Endothelial cell of umbilical vein (primary cell): ENCODE measurements around the gene BCO1. TPM values are rescaled to one million over a fixed set of nuclear protein-coding genes. Genes with fewer than 3 reads are reported as not detected.

Source experiments
- BruUV-seq: library from RNA; stranded (reverse); fragments of 400-500 nt; replicated peaks from 2 replicates; lab custom pipeline; 2021; lab: Mats Ljungman, UMichigan
- CTCF ChIA-PET: fragments of 300-600, 350-600 bp; sonication (Branson Sonifier 250); formaldehyde crosslinking; loops from one replicate; lab custom pipeline; 2021; ENCODE audit warnings: antibody characterized with exemption, inconsistent platforms; lab: Charles Lee
- POLR2A ChIA-PET: fragments of 300-600, 350-600 bp; sonication (Branson Sonifier 250); formaldehyde crosslinking; loops from one replicate; lab custom pipeline; 2021; ENCODE audit warnings: antibody characterized with exemption, inconsistent platforms; lab: Charles Lee
- DNase-seq: peaks from one replicate; pipeline ENCODE4 v3.0.0-alpha.2; 2011; ENCODE audit warnings: low read depth, low spot score
- FAIRE-seq: peaks from 2 replicates; lab custom pipeline; 2011; peaks lifted over from hg19 to GRCh38; lab: Jason Lieb, UNC
- H2AFZ ChIP-seq: 2 replicates; pipeline ENCODE4 v1.6.0; 2012; ENCODE audit warnings: low read depth, low read length, control low read depth, inconsistent platforms
- H3K27ac ChIP-seq: 2 replicates; pipeline ENCODE4 v1.5.1; 2011; ENCODE audit warnings: low read depth, mild to moderate bottlenecking, control low read depth, low read length, moderate library complexity; ENCODE audit not compliant: insufficient read depth
- H3K27me3 ChIP-seq, 2 experiments: 2 replicates each; pipeline versions ENCODE4 v1.6.0 to v1.6.1; 2011; ENCODE audit warnings: low read length in 2 of 2, mixed read lengths in 1 of 2; ENCODE audit not compliant: control insufficient read depth in 2 of 2, insufficient read depth in 2 of 2
- H3K36me3 ChIP-seq, 2 experiments: 2 replicates in 1 of 2; 3 replicates in 1 of 2; pipeline ENCODE4 v1.5.1; 2011; ENCODE audit warnings: low read length in 2 of 2, mild to moderate bottlenecking in 1 of 2, moderate library complexity in 1 of 2; ENCODE audit not compliant: control insufficient read depth in 2 of 2, insufficient read depth in 2 of 2; ENCODE audit errors: extremely low read depth in 1 of 2
- H3K4me1 ChIP-seq: 3 replicates; pipeline ENCODE4 v1.5.1; 2011; ENCODE audit warnings: mild to moderate bottlenecking, low read length; ENCODE audit not compliant: control insufficient read depth, insufficient read depth; ENCODE audit errors: extremely low read depth
- H3K4me2 ChIP-seq: 2 replicates; pipeline ENCODE4 v1.6.1; 2011; ENCODE audit warnings: low read length, control low read depth, mixed read lengths; ENCODE audit not compliant: insufficient read depth
- H3K4me3 ChIP-seq, 3 experiments: fragments of 200-600 bp in 1 of 3; sonication (generic), shearing (Covaris generic) in 1 of 3; replicated peaks in 1 of 3; 2 replicates each; pipeline ENCODE4 v1.5.1; 2011 to 2016; ENCODE audit warnings: control low read depth in 3 of 3, low read length in 3 of 3, mild to moderate bottlenecking in 2 of 3, inconsistent platforms in 1 of 3, low read depth in 1 of 3, moderate library complexity in 1 of 3; ENCODE audit not compliant: insufficient read depth in 1 of 3
- H3K79me2 ChIP-seq: 2 replicates; pipeline ENCODE4 v1.6.0; 2012; ENCODE audit warnings: low read length, inconsistent platforms; ENCODE audit not compliant: control insufficient read depth, insufficient read depth
- H3K9ac ChIP-seq: replicated peaks from 2 replicates; pipeline ENCODE3; 2011; ENCODE audit warnings: low read length, control low read depth; ENCODE audit not compliant: insufficient read depth; ENCODE audit errors: extremely low read depth
- H3K9me1 ChIP-seq: replicated peaks from 3 replicates; pipeline ENCODE4 v1.6.0; 2011; ENCODE audit warnings: mild to moderate bottlenecking, low read length; ENCODE audit not compliant: control insufficient read depth, insufficient read depth; ENCODE audit errors: extremely low read depth
- H3K9me3 ChIP-seq: replicated peaks from 2 replicates; pipeline ENCODE4 v1.5.1; 2012; ENCODE audit warnings: low read length, inconsistent platforms; ENCODE audit not compliant: control insufficient read depth, insufficient read depth
- H4K20me1 ChIP-seq: replicated peaks from 2 replicates; pipeline ENCODE3; 2011; ENCODE audit warnings: mild to moderate bottlenecking, low read length; ENCODE audit not compliant: control insufficient read depth, insufficient read depth; ENCODE audit errors: extremely low read depth
- FOS ChIP-seq: IDR thresholded peaks from 2 replicates; pipeline ENCODE4 v1.6.1; 2011; ENCODE audit warnings: mild to moderate bottlenecking, low read length, moderate library complexity, borderline replicate concordance; ENCODE audit not compliant: insufficient read depth
- GATA2 ChIP-seq: IDR thresholded peaks from 2 replicates; pipeline ENCODE4 v1.7.0; 2011; ENCODE audit warnings: low read depth, mild to moderate bottlenecking, moderate library complexity, mixed read lengths, low read length; ENCODE audit not compliant: insufficient read length, insufficient read depth
- JUN ChIP-seq: IDR thresholded peaks from 2 replicates; pipeline ENCODE4 v1.6.1; 2011; ENCODE audit warnings: borderline replicate concordance, low read depth; ENCODE audit not compliant: insufficient read length, insufficient read depth
- MYC ChIP-seq: IDR thresholded peaks from one replicate; pipeline ENCODE4 v1.6.1; 2011; ENCODE audit warnings: mild to moderate bottlenecking, low read depth, low read length
- POLR2A ChIP-seq: IDR thresholded peaks from 2 replicates; pipeline ENCODE4 v1.6.1; 2012; ENCODE audit warnings: low read depth, mild to moderate bottlenecking, control low read depth, low read length
- POLR2AphosphoS5 ChIP-seq: IDR thresholded peaks from 2 replicates; pipeline ENCODE4 v1.6.1; 2012; ENCODE audit warnings: low read depth, mild to moderate bottlenecking, control low read depth, low read length, moderate library complexity; ENCODE audit not compliant: insufficient read depth
- dilution Hi-C: fragments of 300-500 bp; cut with MboI; formaldehyde crosslinking; loops from one replicate; pipeline ENCODE4 v1.15.0; 2019; ENCODE audit warnings: low sequenced_read_pairs; ENCODE audit not compliant: extremely low pct_ligation_motif_present
- intact Hi-C: fragments of 100-400 bp; cut with micrococcal nuclease; formaldehyde crosslinking; loops from one replicate; pipeline ENCODE4 v1.10.0; 2022
- polyA plus RNA-seq, 4 experiments: library from polyadenylated mRNA; depleted of rRNA in 3 of 4; stranded (reverse) in 3 of 4; unstranded in 1 of 4; fragments of >200 nt; gene quantifications; 2 replicates each; pipeline versions ENCODE4 v1.2.1 to v1.2.3, GENCODE V29; 2011 to 2012; ENCODE audit warnings: missing spikeins in 1 of 4
- total RNA-seq: library from RNA; stranded (reverse); gene quantifications from 2 replicates; pipeline ENCODE4 v1.2.3, GENCODE V29; 2021
- TF ChIP-seq, protein P1 (sequence below), 2 donors: IDR thresholded peaks; 1 replicate in 1 of 2; 2 replicates in 1 of 2; pipeline ENCODE4 v1.5.1; 2011; ENCODE audit warnings: low read length in 2 of 2, mild to moderate bottlenecking in 2 of 2, moderate library complexity in 2 of 2, control low read depth in 1 of 2, inconsistent platforms in 1 of 2, low read depth in 1 of 2; ENCODE audit not compliant: insufficient read depth in 1 of 2; ENCODE audit errors: extremely low read depth in 1 of 2
- TF ChIP-seq, protein P2 (sequence below): IDR thresholded peaks from 2 replicates; pipeline ENCODE4 v1.6.1; 2011; ENCODE audit not compliant: insufficient read depth, insufficient read length

Gene BCO1
- total and polyA plus RNA-seq, 2 donors (not counting 3 experiments of a cell fraction or from before 2014, with no cell fraction given), result not detected

DNA sequence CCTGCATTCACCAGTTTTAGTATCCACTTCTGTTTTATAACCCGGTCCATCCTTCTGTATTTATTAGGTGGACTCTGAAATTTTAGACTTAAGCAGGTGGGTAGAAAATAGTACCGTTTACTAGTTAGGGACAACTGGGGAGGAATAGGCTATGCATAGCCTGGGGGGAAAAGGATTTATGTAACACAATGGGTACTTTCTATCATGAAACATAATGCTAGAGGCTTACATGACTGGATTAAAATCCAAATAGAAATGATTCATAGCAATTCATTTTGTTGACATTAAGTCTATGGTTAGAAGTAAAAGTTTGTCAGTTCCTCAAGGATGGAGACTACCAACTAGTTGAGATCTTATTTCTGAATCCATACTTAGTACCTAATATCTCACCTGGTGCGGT lies 94.9 kb downstream of the BCO1 start:
- H3K9ac ChIP-seq, result no peak overlapping the region
- H3K27me3 ChIP-seq, result no peaks in the 10 kb centered on the region
- DNase-seq (no peak), FAIRE-seq (no peak)
- no peak overlapping the region for H3K27ac ChIP-seq
- H3K9me3 ChIP-seq, result no peaks in the 10 kb centered on the region
- ChIA-PET CTCF (no interaction called here), POLR2A (no interaction called here)
- no peaks in the 10 kb centered on the region for H3K36me3 ChIP-seq
- no peaks in the 10 kb centered on the region for H3K4me1 ChIP-seq
- peaks cover 4% of the 10 kb centered on the region for H4K20me1 ChIP-seq
- intact Hi-C loops (no loop called here), dilution Hi-C loops (no loop called here)
- H3K4me3 ChIP-seq, result no peak overlapping the region
- peaks cover 18% of the 10 kb centered on the region for H3K79me2 ChIP-seq
- no peaks in the 10 kb centered on the region for H3K9me1 ChIP-seq
- no TSS peak for BruUV-seq
- no peak overlapping the region for H3K4me2 ChIP-seq
- H2AFZ ChIP-seq, result no peak overlapping the region
- TF ChIP-seq FOS, result no peak
- no peak for TF ChIP-seq POLR2A
- TF ChIP-seq, protein P1, sequence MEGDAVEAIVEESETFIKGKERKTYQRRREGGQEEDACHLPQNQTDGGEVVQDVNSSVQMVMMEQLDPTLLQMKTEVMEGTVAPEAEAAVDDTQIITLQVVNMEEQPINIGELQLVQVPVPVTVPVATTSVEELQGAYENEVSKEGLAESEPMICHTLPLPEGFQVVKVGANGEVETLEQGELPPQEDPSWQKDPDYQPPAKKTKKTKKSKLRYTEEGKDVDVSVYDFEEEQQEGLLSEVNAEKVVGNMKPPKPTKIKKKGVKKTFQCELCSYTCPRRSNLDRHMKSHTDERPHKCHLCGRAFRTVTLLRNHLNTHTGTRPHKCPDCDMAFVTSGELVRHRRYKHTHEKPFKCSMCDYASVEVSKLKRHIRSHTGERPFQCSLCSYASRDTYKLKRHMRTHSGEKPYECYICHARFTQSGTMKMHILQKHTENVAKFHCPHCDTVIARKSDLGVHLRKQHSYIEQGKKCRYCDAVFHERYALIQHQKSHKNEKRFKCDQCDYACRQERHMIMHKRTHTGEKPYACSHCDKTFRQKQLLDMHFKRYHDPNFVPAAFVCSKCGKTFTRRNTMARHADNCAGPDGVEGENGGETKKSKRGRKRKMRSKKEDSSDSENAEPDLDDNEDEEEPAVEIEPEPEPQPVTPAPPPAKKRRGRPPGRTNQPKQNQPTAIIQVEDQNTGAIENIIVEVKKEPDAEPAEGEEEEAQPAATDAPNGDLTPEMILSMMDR (IDR thresholded peaks at IDR 0.05; ENCODE audit: extremely low read depth in 1 of 2, insufficient read depth in 1 of 2, low read depth in 1 of 2, low read length in 2 of 2), result no peak
- TF ChIP-seq GATA2, result no peak
- no peak for TF ChIP-seq MYC
- TF ChIP-seq POLR2AphosphoS5, result no peak
- TF ChIP-seq, protein P2, sequence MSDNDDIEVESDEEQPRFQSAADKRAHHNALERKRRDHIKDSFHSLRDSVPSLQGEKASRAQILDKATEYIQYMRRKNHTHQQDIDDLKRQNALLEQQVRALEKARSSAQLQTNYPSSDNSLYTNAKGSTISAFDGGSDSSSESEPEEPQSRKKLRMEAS, result no peak
- TF ChIP-seq JUN, result no peak
